ENCODE measurements around the gene LRIT1. TPM values are rescaled to one million over a fixed set of nuclear protein-coding genes. Genes with fewer than 3 reads are reported as not detected.

Gene LRIT1
- total RNA-seq, 1 experiment from 2014 or later = not detected

Other genes starting within 250 kb of the LRIT1 start
- gene GHITM, start 102.0 kb downstream of the LRIT1 start, total RNA-seq (2014; rRNA removed; shearing (Covaris generic); ENCODE audit: low replicate concordance) = 204 and 205 TPM in 2 replicates
- gene GPR15LG, start 67.7 kb downstream of the LRIT1 start, total RNA-seq (2014; rRNA removed; shearing (Covaris generic); ENCODE audit: low replicate concordance) = not detected in 2 replicates
- gene CDHR1, start 47.0 kb downstream of the LRIT1 start, total RNA-seq (2014; rRNA removed; shearing (Covaris generic); ENCODE audit: low replicate concordance) = 0.64 TPM in 1 of 2 replicates, not detected in the other
- gene LRIT2, start 16.0 kb downstream of the LRIT1 start, total RNA-seq (2014; rRNA removed; shearing (Covaris generic); ENCODE audit: low replicate concordance) = not detected in 2 replicates
- gene RGR, start 3.5 kb upstream of the LRIT1 start, total RNA-seq (2014; rRNA removed; shearing (Covaris generic); ENCODE audit: low replicate concordance) = not detected in 2 replicates
- 9.5 and 24.9 TPM in 2 replicates for gene CCSER2, start 87.0 kb upstream of the LRIT1 start, total RNA-seq (2014; rRNA removed; shearing (Covaris generic); ENCODE audit: low replicate concordance)

Measured in Caki2 (cell line).